ENCODE results near the gene MYO18B.

The MYO18B gene

DNA sequence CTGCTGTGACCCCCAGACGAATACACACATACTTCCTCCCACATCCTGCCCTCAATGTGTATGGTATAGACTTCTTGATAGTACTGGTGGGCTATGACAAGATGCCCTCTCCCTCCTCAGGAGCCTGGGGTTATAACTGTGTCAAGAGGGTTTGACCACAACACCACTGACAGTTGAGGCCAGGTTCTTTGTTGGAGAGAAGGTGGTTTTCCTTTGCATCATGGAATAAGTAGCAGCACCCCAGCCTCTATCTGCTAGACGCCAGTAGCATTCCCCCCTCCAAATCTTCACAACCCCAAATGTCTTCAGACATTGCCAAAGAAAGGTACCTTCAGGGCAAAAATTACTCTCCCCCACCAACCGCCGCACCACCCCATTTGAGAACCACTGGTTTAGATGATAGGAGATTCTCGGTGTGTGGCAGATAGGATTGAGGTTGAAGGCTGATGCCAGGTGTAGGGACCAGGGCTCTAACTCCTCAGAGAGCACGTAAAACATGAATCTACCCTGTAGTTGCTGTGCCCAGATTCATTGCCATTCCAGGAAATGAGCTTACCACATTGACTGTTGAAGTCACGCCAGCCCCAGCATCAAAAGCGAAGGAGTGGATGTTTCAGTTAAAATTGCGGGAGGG lies 5.5 kb upstream of the MYO18B start:
- no peak for DNase-seq (ENCODE audit: low spot score)
- in situ Hi-C loops (cut with MboI; ENCODE audit: low sequenced_read_pairs, unreplicated experiment): no loop called here
- TF ChIP-seq, protein P1, sequence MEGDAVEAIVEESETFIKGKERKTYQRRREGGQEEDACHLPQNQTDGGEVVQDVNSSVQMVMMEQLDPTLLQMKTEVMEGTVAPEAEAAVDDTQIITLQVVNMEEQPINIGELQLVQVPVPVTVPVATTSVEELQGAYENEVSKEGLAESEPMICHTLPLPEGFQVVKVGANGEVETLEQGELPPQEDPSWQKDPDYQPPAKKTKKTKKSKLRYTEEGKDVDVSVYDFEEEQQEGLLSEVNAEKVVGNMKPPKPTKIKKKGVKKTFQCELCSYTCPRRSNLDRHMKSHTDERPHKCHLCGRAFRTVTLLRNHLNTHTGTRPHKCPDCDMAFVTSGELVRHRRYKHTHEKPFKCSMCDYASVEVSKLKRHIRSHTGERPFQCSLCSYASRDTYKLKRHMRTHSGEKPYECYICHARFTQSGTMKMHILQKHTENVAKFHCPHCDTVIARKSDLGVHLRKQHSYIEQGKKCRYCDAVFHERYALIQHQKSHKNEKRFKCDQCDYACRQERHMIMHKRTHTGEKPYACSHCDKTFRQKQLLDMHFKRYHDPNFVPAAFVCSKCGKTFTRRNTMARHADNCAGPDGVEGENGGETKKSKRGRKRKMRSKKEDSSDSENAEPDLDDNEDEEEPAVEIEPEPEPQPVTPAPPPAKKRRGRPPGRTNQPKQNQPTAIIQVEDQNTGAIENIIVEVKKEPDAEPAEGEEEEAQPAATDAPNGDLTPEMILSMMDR (IDR thresholded peaks at IDR 0.05; ENCODE audit: borderline replicate concordance, control extremely low read depth, extremely low read depth, insufficient read depth, missing control alignments): no peak

DNA sequence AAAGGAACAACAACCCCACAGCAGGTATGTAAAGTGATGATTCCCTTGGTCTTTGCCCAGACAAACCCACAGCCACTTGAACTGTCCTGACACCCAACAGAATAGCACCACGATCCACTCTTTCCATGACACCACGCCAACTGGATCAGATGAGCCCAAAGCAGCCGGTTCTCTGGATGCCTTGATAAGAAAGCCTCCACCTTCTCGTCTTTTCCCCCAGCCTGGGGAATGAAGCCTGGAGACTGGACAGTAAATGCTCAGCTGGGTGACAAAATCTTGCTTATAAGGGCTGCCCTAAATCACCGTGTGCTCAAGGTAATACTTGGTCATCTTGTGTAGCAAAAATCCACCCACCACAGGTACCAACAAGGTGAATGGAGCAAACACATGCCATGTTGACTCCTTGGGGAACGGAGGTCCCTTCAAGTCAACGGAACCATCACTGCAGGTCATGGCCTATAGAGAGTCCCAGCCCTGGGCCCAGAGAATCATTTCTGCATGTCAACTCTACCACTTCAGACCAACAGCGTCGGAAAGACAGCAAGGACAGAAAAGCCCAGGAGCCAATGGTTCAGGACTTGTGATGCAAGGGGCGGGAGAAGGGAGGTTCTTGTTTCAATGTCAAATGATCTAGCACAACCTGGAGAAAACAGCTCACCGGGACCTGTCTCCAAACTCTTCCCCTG lies 2.2 kb upstream of the MYO18B start:
- TF ChIP-seq, protein P1 (IDR thresholded peaks at IDR 0.05; ENCODE audit: borderline replicate concordance, control extremely low read depth, extremely low read depth, insufficient read depth, missing control alignments): no peak
- DNase-seq (ENCODE audit: low spot score): no peak
- in situ Hi-C loops (cut with MboI; ENCODE audit: low sequenced_read_pairs, unreplicated experiment): no loop called here

DNA sequence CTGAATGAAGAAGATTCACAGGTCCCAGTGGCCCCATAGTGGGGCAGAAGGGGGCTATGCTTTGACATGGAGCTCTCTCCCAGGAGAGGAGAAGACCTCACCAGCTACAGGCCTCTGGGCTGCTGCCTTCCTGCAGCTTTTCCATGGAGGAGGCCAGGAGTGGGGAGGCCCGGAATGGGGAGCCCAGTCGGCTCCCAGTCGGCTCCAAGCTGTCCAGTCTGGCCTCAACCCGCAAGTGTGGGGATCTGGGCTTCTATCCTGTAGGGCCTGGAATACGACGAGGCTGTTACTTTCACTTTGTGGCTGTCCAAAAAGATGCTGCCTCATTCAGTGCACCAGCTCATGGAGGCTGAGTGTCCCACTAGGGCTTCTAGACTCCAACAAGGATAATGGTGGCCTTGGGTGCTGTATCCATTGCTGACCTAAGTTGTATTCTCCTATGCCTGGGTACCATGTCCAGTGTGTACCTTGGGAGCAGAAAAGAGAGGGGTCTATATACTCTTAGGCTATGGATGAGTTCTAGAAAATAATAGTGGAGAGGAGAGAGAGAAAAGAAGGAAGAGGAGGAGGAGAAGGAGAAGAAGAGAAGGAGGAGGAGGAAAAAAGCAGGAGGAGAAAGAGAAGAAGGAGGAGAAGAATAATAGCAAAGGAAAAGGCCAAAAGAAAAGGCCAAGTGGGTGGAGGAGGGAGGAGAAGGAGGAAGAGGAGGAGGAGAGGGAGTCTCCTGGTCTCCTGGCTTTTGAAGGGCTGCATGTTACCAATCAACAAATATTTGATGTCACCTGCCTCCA lies 1.1 kb downstream of the MYO18B start:
- in situ Hi-C loops (cut with MboI; ENCODE audit: low sequenced_read_pairs, unreplicated experiment): no loop called here
- TF ChIP-seq, protein P1 (IDR thresholded peaks at IDR 0.05; ENCODE audit: borderline replicate concordance, control extremely low read depth, extremely low read depth, insufficient read depth, missing control alignments): no peak
- DNase-seq (ENCODE audit: low spot score): no peak

DNA sequence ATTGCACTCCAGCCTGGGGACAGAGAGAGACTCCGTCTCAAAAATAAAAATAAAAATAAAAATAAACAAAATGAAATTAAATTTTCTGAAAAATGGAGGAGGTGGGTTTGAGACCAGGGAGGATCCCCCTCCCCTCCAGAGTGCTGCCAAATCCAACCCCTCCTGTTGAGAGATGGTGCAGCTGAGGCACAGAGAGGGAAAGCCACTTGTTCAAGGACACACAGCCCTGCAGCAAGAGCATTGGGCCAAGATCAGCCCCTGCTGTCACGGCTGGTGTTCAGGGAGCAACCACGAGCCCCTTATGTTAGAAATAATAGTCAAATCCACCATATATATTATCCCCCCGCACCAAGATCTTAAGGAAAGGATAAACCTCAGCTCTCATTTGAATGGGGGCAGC lies 2.7 kb downstream of the MYO18B start:
- no peak for DNase-seq (ENCODE audit: low spot score)
- TF ChIP-seq, protein P1 (IDR thresholded peaks at IDR 0.05; ENCODE audit: borderline replicate concordance, control extremely low read depth, extremely low read depth, insufficient read depth, missing control alignments): no peak
- in situ Hi-C loops (cut with MboI; ENCODE audit: low sequenced_read_pairs, unreplicated experiment): no loop called here

DNA sequence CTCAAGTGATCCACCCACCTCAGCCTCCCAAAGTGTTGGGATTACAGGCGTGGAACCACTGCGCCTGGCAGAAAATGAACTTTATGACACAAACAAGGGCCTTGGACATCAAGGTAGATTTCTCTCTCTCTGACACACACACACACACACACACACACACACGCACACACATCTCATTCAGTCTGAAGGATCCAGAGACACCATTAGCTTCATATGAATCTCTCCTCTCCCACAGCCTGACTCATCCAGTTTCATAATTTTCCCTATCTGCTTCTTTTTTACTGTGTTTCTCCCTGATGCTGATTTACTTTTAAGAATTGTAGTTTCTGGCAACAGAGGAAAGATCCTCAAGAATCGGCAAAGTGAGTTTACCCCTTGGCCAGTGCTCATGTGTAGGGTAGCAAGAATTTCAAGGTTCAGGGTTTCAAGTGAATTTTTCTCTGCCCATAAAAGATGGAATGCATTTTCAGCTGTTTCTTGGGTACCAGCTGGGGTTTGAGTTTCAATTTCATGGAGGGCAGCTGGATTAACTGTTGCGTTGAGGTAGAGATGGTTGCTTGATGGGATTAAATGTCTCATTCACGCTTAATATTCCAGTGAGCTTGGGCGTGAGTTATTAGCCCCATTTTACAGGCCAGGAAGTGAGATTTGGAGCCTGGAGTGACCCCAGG lies 3.5 kb downstream of the MYO18B start:
- in situ Hi-C loops (cut with MboI; ENCODE audit: low sequenced_read_pairs, unreplicated experiment): no loop called here
- DNase-seq (ENCODE audit: low spot score): no peak
- TF ChIP-seq, protein P1 (IDR thresholded peaks at IDR 0.05; ENCODE audit: borderline replicate concordance, control extremely low read depth, extremely low read depth, insufficient read depth, missing control alignments): no peak

DNA sequence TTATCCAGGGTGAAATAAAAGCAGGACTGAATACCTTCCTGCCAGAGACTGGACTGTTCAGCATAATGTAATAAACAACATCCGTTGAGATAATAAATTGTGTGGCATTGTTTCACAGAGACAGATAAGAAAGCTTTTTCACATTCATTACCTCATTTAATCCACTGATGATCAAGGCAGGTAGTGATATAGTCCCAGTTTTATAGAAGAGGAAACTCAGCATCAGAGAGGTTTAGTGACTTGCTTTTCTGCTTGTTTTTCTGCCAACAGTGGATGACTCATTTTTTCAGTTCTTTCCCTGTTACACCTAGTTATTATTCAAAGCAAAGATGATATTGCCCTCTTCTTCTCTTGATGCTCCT lies 4.0 kb downstream of the MYO18B start:
- TF ChIP-seq, protein P1 (IDR thresholded peaks at IDR 0.05; ENCODE audit: borderline replicate concordance, control extremely low read depth, extremely low read depth, insufficient read depth, missing control alignments): no peak
- in situ Hi-C loops (cut with MboI; ENCODE audit: low sequenced_read_pairs, unreplicated experiment): no loop called here
- DNase-seq (ENCODE audit: low spot score): no peak

Data from GM13976 (cell line).